NT2/D1 (cell line): ENCODE results near the gene LPCAT3.

Experiments used
- DNase-seq: peaks from one replicate; pipeline ENCODE4 v3.0.0-alpha.2; 2011; ENCODE audit warnings: low read depth, low spot score
- H3K27me3 ChIP-seq: 2 replicates; pipeline ENCODE4 v1.6.0; 2011; ENCODE audit warnings: mild to moderate bottlenecking; ENCODE audit not compliant: insufficient read length, insufficient read depth
- H3K36me3 ChIP-seq: 2 replicates; pipeline ENCODE4 v1.6.1; 2011; ENCODE audit warnings: mild to moderate bottlenecking, low read length, mixed read lengths; ENCODE audit not compliant: insufficient read depth, insufficient read length
- H3K4me1 ChIP-seq: 2 replicates; pipeline ENCODE4 v1.5.1; 2011; ENCODE audit not compliant: insufficient read depth, insufficient read length
- H3K4me3 ChIP-seq: 2 replicates; pipeline ENCODE4 v1.5.1; 2011; ENCODE audit warnings: low read depth; ENCODE audit not compliant: insufficient read length
- H3K9ac ChIP-seq: 2 replicates; pipeline ENCODE4 v1.6.0; 2011; ENCODE audit warnings: low read depth; ENCODE audit not compliant: insufficient read length
- H3K9me3 ChIP-seq: 2 replicates; pipeline ENCODE4 v1.5.1; 2011; ENCODE audit warnings: mild to moderate bottlenecking, low read length; ENCODE audit not compliant: insufficient read depth
- SUZ12 ChIP-seq: IDR thresholded peaks from 2 replicates; pipeline ENCODE4 v1.6.1; 2011; ENCODE audit not compliant: insufficient read length, insufficient read depth; ENCODE audit errors: extremely low read depth
- YY1 ChIP-seq: IDR thresholded peaks from 2 replicates; pipeline ENCODE4 v1.6.1; 2011; ENCODE audit not compliant: insufficient read length, insufficient read depth
- ZNF274 ChIP-seq: IDR thresholded peaks from 2 replicates; pipeline ENCODE4 v1.6.1; 2011; ENCODE audit warnings: mild to moderate bottlenecking, low read depth, low read length

Gene LPCAT3

GRCh38 chr12:6953442-6954315, 64.6 kb downstream of the LPCAT3 start:
- Histone ChIP-seq H3K9ac (peak overlapping the region; percentile 53), H3K27me3 (no peaks in the 10 kb centered on the region), H3K36me3 (peaks cover 2% of the 10 kb centered on the region), H3K9me3 (no peaks in the 10 kb centered on the region), H3K4me3 (no peak overlapping the region), H3K4me1 (peaks cover 31% of the 10 kb centered on the region)
- TF ChIP-seq ZNF274, result no peak
- no peak for TF ChIP-seq SUZ12
- TF ChIP-seq YY1, result no peak
- no peak for DNase-seq

- Histone ChIP-seq H3K4me1 (peaks cover 28% of the 10 kb centered on the region), H3K9me3 (no peaks in the 10 kb centered on the region), H3K27me3 (no peaks in the 10 kb centered on the region), H3K4me3 (no peak overlapping the region), H3K9ac (peak overlapping the region; percentile 53), H3K36me3 (peaks cover 2% of the 10 kb centered on the region)
- no peak for TF ChIP-seq YY1
- no peak for TF ChIP-seq ZNF274
- no peak for TF ChIP-seq SUZ12
- DNase-seq, result no peak
Observed at GRCh38 chr12:6952863-6953441, 65.3 kb downstream of the LPCAT3 start.

GRCh38 chr12:6952121-6952862, 66.0 kb downstream of the LPCAT3 start:
- peaks cover 28% of the 10 kb centered on the region for H3K4me1 ChIP-seq
- H3K27me3 ChIP-seq, result no peaks in the 10 kb centered on the region
- no peaks in the 10 kb centered on the region for H3K9me3 ChIP-seq
- no peak overlapping the region for H3K4me3 ChIP-seq
- peak overlapping the region; percentile 39 for H3K9ac ChIP-seq
- TF ChIP-seq SUZ12 (no peak), ZNF274 (no peak), YY1 (no peak)
- no peak for DNase-seq
- H3K36me3 ChIP-seq, result peaks cover 8% of the 10 kb centered on the region

GRCh38 chr12:6951551-6952120, 66.6 kb downstream of the LPCAT3 start:
- H3K9me3 ChIP-seq, result no peaks in the 10 kb centered on the region
- no peak for DNase-seq
- peaks cover 12% of the 10 kb centered on the region for H3K36me3 ChIP-seq
- TF ChIP-seq YY1 (no peak), SUZ12 (no peak), ZNF274 (no peak)
- no peaks in the 10 kb centered on the region for H3K27me3 ChIP-seq
- no peak overlapping the region for H3K4me3 ChIP-seq
- peaks cover 33% of the 10 kb centered on the region for H3K4me1 ChIP-seq
- H3K9ac ChIP-seq, result peak overlapping the region; percentile 39

GRCh38 chr12:6950811-6951540, 67.3 kb downstream of the LPCAT3 start, which contains the start of gene PTPN6:
TSS of gene PTPN6 (plus strand) at chr12:6951356. CDS start at chr12:6951513, 157 bp downstream.
- H3K4me3 ChIP-seq, result no peak within 1 kb of the TSS
- H3K27me3 ChIP-seq, result no peaks in the 10 kb centered on the region
- H3K4me1 ChIP-seq, result peaks cover 34% of the 10 kb centered on the region
- no peaks in the 10 kb centered on the region for H3K9me3 ChIP-seq
- H3K9ac ChIP-seq, result peak within 1 kb of the TSS; percentile 39
- TF ChIP-seq YY1 (no peak), SUZ12 (no peak), ZNF274 (no peak)
- no peak for DNase-seq
- H3K36me3 ChIP-seq, result peaks cover 10% of the 10 kb centered on the region

- no peak for DNase-seq
- H3K4me1 ChIP-seq, result peaks cover 40% of the 10 kb centered on the region
- TF ChIP-seq ZNF274, result no peak
- no peak for TF ChIP-seq SUZ12
- TF ChIP-seq YY1, result no peak
- peaks cover 15% of the 10 kb centered on the region for H3K36me3 ChIP-seq
- no peak overlapping the region for H3K9ac ChIP-seq
- no peaks in the 10 kb centered on the region for H3K9me3 ChIP-seq
- H3K4me3 ChIP-seq, result no peak overlapping the region
- H3K27me3 ChIP-seq, result no peaks in the 10 kb centered on the region
Observed at GRCh38 chr12:6950401-6950801, 67.9 kb downstream of the LPCAT3 start.
